Urinary bladder (tissue), 4 donors: ENCODE data around the gene CTDSP2. TPM values are rescaled to one million over a fixed set of nuclear protein-coding genes. Genes with fewer than 3 reads are reported as not detected.
A peak's percentile ranks its signal among the peaks of the same experiment; 100 is the strongest.

ENCODE experiments used
- DNase-seq: peaks from one replicate; pipeline ENCODE4 v3.0.0-alpha.2; 2015; ENCODE audit errors: extremely low spot score
- H3K27ac ChIP-seq: one replicate; pipeline ENCODE4 v1.5.1; 2013; ENCODE audit warnings: low read depth, mild to moderate bottlenecking, moderate library complexity
- H3K36me3 ChIP-seq: one replicate; pipeline ENCODE4 v1.6.1; 2013; ENCODE audit warnings: mild to moderate bottlenecking, moderate library complexity; ENCODE audit not compliant: insufficient read depth
- H3K4me1 ChIP-seq: one replicate; pipeline ENCODE4 v1.6.1; 2013; ENCODE audit warnings: mild to moderate bottlenecking, moderate library complexity; ENCODE audit not compliant: insufficient read depth
- H3K4me3 ChIP-seq: one replicate; pipeline ENCODE4 v1.5.1; 2013; ENCODE audit warnings: low read depth, low read length
- WGBS: extraction: QIAGEN DNeasy Blood & Tissue Kit; methylation state at CpG from one replicate; pipeline ENCODE4 v1.1.7; 2013; 5-methylcytosine and 5-hydroxymethylcytosine counted together
- polyA plus RNA-seq: library from polyadenylated mRNA; stranded (reverse); fragments of 200-250 nt; gene quantifications from one replicate; pipeline ENCODE4 v1.2.3, GENCODE V29; 2013
- total RNA-seq: library from RNA; depleted of rRNA; stranded (reverse); fragments of >200 nt; gene quantifications from one replicate; pipeline ENCODE4 v1.2.3, GENCODE V29; 2014
- donor health status: healthy with polysubstance abuse.
- donor health status: healthy.

The CTDSP2 gene, protein sequence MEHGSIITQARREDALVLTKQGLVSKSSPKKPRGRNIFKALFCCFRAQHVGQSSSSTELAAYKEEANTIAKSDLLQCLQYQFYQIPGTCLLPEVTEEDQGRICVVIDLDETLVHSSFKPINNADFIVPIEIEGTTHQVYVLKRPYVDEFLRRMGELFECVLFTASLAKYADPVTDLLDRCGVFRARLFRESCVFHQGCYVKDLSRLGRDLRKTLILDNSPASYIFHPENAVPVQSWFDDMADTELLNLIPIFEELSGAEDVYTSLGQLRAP
- total RNA-seq (80.2 TPM), polyA plus RNA-seq (145 TPM)

DNA sequence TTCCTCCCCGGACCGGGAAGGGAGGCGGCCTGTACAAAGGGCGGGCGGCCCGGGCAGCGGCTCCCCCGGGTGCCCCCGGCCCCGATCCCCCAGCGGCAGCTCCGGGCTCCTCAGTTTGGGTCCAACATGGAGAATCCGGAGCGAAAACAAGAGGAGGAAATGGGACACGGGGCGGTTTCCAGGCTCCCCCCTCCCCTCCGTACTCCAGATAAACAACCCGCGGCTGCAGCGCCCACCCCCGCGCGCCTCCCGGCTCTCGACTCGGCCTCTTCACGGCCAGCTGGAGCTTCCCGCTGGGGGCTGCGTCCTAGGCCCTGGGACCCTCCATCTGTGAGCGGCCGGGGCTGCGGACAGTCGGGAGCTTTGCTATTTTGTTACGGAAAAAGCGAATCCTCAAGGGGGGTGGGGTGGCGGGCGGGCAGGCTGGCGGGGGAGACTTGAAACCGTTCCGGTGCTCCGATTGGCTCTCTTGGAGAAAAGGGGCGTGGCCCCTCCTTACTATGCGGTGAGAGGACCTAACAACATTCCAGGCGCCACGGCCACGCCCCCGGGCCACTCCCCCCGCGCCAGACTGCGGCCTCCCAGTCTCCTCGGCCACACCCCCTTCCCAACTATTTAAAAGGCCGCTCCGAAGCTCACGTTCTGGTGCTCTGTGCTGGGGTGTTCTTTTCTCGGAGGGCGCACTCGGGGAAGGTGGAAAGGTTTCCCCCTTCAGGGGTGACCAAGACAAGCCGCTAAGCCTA, at the start of gene CTDSP2:
TSS of gene CTDSP2 (minus strand) at position 153 of the 743 bp plus-strand sequence. CDS start 294 bp downstream, outside the sequence.
- peak; percentile 91 for DNase-seq
- Histone ChIP-seq H3K4me3 (peak within 1 kb of the TSS; percentile 97), H3K27ac (peak within 1 kb of the TSS; percentile 98), H3K4me1 (no peaks in the 10 kb centered on the region), H3K36me3 (no peaks in the 10 kb centered on the region)
- under 1% methylated on average over 57 of the region's 58 CpGs for WGBS

- WGBS: 10% methylated on average over 6 of the region's 6 CpGs
- Histone ChIP-seq H3K4me1 (no peaks in the 10 kb centered on the region), H3K4me3 (peak overlapping the region; percentile 61), H3K36me3 (no peaks in the 10 kb centered on the region), H3K27ac (peak overlapping the region; percentile 96)
- DNase-seq: no peak
Measured at GRCh38 chr12:57896115-57896433, 49.5 kb upstream of the CTDSP2 start.

DNA sequence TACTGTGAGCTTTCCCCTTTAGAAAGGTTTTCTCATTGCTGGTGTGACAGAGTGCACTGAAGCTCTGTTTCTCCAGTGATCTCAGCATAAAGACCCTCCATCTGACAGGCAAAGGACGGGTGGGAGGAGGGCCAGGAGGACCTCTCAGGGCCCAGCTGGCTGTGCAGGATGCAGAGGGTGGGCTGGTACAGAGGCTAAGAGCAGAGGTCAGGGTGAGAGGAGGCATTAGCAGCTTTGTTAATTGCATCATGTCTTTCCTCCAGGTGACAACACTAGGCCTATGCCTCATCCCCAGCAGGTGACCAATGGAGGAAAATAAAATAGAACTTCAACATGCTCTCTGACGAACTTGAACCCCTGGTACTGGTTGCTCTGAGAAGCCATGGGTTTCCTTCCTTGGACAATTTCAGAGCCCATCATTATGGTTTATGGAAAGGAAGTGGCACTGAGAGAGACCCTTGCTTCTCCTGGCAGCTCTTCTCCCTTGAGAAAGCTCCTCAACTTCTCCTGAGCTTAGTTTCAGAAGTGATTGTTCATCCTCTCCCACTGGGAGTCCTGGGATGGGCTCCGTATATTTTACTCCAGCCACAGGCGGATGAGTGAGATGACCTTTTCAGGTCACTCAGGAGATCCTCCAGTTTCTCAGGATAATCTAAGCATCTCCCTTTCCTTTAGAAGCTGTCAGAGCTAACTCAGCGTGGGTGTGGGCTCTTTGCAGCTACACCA, 49.0 kb upstream of the CTDSP2 start:
- Histone ChIP-seq H3K4me1 (no peaks in the 10 kb centered on the region), H3K36me3 (no peaks in the 10 kb centered on the region), H3K27ac (peak overlapping the region; percentile 96), H3K4me3 (no peak overlapping the region)
- DNase-seq: no peak
- 35% methylated on average over 5 of the region's 5 CpGs for WGBS

DNA sequence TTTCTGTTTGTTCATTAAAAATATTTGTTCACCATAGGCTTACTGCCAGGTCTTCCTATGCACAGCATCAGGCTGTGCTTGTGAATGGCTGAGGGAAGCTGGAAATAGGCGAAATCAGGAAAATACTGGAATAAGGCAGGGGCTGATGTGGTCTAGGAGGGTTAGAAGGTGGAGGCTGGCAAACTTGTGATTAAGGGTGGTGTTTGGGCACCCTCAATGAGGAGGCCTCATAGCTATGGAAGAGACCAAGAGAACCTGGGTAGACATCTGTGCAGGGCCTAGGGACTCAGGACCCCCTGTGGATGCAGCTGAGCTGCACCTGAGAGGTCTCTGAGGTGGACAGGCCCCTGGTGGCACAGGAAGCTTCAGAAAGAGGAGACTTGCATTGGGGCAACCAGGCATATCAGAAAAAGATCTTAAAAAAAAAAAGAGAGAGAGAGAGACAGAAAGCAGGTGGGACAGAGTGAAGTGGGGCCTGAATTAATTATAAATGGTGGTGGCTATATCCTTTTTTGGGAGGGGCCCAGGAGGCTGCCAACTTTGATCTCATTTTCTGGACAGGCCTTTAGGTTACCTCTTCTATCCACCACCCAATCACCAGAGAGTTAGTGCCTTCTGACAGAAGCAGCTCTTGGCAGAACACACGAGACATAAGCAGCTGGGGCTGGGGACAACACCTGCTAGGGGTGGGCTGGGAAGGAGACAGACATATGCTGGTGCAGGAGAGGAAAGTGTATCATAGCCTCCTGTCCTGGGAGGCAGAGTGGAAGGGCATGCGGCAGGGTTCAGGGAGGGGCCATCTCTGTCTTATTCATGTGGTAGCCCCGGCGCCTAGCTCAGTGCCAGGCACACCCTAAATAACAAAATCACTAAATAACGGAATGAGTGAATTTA, 48.1 kb upstream of the CTDSP2 start:
- peak overlapping the region; percentile 64 for H3K27ac ChIP-seq
- no peaks in the 10 kb centered on the region for H3K36me3 ChIP-seq
- H3K4me1 ChIP-seq: no peaks in the 10 kb centered on the region
- H3K4me3 ChIP-seq: no peak overlapping the region
- WGBS: 42% methylated on average over 6 of the region's 6 CpGs
- DNase-seq: no peak

DNA sequence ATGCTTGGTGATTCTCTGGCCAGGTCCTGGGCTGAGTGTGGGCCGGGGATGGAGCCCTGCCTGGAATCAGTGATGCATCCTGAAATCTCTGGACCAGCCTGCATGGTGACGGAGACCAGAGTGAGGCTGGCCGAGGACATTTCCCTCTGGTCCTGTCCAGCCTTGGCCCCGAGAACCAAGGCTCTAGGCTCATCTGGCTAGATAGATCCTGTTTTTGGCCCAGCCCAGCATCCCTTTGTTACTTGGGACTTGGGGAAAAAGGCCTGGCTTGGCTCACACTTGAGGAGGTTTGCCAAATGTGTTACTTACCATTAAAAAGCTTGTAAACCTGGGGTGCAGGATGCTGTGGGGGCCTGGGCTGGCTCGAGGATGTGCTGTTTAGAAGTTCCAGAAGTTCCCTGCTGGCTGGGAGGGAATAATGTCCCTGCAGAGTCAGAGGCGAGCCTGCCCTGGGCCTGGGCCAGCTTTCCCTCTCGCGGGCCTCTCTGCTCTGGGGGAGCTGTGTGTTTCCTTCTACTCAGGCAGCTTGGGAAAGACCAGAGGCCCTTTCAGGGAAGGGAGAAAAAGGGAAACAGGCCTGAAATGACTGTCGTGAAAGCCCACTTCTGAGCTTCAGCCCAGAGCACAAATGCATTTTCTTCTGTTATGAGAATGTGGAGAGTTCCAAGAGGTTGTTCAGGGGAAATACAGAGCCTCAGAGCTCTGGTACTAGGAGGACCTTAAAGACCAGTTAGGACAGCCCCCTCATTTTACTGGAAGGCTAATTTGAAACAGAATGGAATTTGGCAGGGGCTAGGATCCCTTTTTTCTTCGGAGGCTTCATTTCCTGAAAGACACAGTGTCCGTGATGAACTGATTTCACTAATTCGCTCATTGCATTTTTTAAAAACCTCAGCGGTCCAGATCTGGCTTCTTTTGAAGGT, 47.2 kb upstream of the CTDSP2 start:
- WGBS: 8% methylated on average over 13 of the region's 13 CpGs
- H3K27ac ChIP-seq: peak overlapping the region; percentile 81

GRCh38 chr12:57892232-57892972, 45.9 kb upstream of the CTDSP2 start:
- H3K27ac ChIP-seq: peak overlapping the region; percentile 13
- H3K36me3 ChIP-seq: no peaks in the 10 kb centered on the region
- DNase-seq: no peak
- WGBS: 74% methylated on average over 9 of the region's 9 CpGs
- no peak overlapping the region for H3K4me3 ChIP-seq
- H3K4me1 ChIP-seq: peaks cover 2% of the 10 kb centered on the region

More for the DNA sequence above, 47.2 kb upstream of the CTDSP2 start:
- DNase-seq: peak; percentile 95
- H3K4me1 ChIP-seq: no peaks in the 10 kb centered on the region
- H3K36me3 ChIP-seq: no peaks in the 10 kb centered on the region
- no peak overlapping the region for H3K4me3 ChIP-seq

DNA sequence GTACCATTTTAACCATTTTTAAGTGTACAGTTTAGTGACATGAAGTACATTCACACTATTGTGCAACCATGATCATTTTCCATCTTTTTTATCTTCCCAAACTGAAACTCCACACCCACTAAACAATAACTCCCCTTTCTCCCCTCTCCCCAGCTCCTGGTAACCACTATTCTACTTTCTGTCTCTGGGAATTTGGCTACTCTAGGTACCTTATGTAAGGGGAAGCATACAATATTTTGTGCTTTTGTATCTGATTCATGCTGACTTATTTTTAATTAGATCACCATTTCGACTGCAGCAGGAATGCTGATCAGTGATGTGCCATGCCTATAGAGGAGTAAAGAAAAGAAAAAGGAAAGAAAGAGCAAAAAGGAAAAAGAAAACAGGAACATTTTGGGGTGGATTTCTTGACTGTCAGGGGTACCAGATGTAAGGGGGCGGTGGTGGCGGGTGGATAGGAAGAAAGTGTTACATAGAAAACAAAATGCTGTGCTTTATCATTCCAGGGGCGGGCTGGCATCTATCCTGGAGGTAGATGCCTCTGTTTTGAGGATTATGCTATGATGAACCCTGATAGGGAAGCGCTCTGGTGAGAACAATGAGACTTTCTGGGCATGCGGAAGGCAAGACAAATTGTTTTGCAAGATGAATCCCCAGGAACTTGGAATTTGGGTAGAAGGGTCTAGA, 45.2 kb upstream of the CTDSP2 start:
- 86% methylated on average over 6 of the region's 6 CpGs for WGBS
- no peak overlapping the region for H3K27ac ChIP-seq
- no peak overlapping the region for H3K4me3 ChIP-seq
- H3K4me1 ChIP-seq: peaks cover 4% of the 10 kb centered on the region
- H3K36me3 ChIP-seq: no peaks in the 10 kb centered on the region
- DNase-seq: no peak

DNA sequence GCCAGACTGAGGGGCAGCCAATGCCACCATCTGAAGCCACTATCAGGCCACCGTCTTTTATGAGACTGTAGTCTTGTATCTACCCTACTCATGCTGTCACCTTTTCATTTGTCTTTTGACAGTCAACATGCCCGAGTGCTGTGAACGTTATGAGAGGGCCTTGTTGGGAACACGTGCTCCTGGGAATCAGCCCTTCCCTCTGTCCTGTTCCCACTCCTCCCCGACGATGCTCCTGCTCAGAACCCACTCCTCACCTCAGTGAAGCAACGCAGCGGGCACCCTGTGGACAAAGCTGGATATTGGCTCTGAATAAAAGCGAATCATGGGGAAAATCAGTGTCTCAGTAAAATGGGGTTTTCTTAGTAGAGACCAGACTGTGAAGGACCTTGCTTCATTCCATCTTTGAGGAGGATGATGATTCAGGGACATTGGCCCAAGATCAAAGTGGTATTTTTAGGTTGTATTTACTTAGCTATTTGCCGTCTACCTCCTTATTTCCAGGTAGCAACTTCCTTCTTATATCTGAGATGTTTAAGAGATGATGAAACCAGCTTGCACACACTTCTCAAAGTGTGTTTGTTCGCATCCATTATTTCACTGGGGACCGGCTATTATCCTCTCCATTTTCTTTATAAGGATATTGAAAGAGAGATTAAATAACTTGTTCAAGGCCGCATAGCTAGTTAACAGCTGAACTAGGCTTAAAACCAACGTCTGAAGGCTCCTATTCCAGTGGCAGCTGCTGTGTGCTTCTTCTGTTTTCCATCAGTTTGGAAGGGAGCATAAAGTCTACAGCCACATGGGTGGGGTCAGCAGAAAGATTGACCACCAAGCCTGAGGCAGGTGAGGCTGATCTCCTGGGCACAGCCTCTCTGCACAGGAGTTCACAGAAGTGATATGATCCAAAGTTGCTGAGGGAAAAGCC, 43.9 kb upstream of the CTDSP2 start:
- Histone ChIP-seq H3K27ac (peak overlapping the region; percentile 83), H3K4me1 (peaks cover 4% of the 10 kb centered on the region), H3K36me3 (no peaks in the 10 kb centered on the region), H3K4me3 (no peak overlapping the region)
- no peak for DNase-seq
- WGBS: 65% methylated on average over 14 of the region's 14 CpGs

DNA sequence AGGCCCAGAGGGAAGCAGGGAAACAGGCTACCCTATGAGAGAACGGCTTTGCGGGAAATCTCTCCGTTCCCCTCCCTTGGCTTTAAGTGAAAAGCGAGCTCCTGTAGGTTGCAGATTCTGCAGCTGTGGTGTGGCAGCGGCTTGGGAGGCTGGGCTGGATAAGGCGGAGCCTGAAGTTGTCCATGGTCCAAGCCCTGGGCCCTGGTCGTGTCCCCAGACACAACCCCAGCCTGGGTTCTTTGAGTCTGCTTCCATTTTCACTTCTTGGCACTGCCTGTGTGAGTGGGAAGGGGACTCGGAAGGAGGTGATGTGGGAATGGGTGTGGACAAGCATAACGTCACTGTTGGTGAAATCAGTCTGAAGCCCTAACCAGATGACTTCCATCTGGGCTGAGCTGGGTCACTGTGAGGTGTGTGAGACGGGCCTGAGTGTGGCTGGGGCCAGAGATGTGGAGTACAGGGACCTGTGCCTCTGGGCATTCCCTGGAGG, 43.0 kb upstream of the CTDSP2 start:
- Histone ChIP-seq H3K4me3 (no peak overlapping the region), H3K4me1 (peaks cover 4% of the 10 kb centered on the region), H3K36me3 (no peaks in the 10 kb centered on the region), H3K27ac (peak overlapping the region; percentile 88)
- DNase-seq: no peak
- WGBS: 25% methylated on average over 10 of the region's 10 CpGs

DNA sequence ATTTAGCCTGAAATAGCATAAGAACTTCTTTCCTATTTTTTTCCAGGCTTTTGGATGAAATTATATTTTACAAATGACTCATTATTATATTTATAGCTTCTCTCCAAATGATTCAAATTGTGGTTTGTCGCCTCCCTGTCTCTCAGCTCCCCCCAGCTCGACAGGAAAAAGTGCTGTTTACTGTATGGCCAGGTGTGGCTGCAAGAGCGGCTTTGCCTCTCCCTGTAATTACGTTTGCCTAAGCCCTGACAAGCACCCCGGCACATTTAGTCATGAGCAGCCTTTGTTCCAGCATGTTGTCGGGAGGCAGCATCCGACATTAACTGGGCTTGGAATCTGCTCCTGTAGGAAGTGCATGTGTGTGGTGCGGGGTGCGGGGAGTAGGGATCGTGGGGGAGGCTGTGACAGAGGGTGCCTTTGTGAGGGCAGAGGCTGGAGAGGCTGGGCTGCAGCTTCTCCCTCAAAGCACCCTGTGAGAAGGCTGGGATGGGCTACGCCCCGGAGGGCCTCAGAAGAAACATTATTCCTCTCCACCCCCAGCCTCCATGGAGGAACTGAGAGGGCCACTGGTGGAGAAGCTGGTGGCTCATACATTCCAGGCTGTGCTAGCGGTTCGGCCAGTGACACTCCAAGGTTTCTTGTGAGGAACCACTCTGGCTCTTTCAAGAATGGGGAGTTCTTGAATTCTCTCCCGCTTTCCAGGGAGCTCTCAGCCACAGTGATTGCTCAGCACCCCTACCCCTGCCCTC, 42.1 kb upstream of the CTDSP2 start:
- H3K4me1 ChIP-seq: peaks cover 4% of the 10 kb centered on the region
- no peaks in the 10 kb centered on the region for H3K36me3 ChIP-seq
- 23% methylated on average over 15 of the region's 15 CpGs for WGBS
- peak overlapping the region; percentile 92 for H3K27ac ChIP-seq
- no peak for DNase-seq
- no peak overlapping the region for H3K4me3 ChIP-seq
